ENCODE data around the gene PRKAR2B.
"Not testable (repeated sequence)": the region's sequence is repeated elsewhere in the genome, so short reads cannot be mapped to it uniquely, and the experiment has no call there.

DNA sequence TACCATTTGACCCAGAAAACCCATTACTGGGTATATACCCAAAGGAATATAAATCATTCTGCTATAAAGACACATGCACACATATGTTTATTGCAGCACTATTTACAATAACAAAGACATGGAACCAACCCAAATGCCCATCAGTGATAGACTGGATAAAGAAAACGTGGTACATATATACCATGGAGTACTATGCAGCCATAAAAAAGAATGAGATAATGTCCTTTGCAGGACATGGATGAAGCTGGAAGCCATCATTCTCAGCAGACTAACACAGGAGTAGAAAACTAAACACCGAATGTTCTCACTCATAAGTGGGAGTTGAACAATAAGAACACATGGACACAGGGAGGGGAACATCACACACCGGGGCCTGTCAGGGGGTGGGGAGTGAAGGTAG is 111.2 kb downstream of the PRKAR2B start:
- TF ChIP-seq, protein P1, sequence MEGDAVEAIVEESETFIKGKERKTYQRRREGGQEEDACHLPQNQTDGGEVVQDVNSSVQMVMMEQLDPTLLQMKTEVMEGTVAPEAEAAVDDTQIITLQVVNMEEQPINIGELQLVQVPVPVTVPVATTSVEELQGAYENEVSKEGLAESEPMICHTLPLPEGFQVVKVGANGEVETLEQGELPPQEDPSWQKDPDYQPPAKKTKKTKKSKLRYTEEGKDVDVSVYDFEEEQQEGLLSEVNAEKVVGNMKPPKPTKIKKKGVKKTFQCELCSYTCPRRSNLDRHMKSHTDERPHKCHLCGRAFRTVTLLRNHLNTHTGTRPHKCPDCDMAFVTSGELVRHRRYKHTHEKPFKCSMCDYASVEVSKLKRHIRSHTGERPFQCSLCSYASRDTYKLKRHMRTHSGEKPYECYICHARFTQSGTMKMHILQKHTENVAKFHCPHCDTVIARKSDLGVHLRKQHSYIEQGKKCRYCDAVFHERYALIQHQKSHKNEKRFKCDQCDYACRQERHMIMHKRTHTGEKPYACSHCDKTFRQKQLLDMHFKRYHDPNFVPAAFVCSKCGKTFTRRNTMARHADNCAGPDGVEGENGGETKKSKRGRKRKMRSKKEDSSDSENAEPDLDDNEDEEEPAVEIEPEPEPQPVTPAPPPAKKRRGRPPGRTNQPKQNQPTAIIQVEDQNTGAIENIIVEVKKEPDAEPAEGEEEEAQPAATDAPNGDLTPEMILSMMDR (IDR thresholded peaks at IDR 0.05) = not testable (repeated sequence)
- not testable (repeated sequence) for TF ChIP-seq POLR2A, EP300 (IDR thresholded peaks at IDR 0.05)

Data from tibial nerve (tissue), 4 donors.